ENCODE measurements around the gene GPR25.

The GPR25 gene

DNA sequence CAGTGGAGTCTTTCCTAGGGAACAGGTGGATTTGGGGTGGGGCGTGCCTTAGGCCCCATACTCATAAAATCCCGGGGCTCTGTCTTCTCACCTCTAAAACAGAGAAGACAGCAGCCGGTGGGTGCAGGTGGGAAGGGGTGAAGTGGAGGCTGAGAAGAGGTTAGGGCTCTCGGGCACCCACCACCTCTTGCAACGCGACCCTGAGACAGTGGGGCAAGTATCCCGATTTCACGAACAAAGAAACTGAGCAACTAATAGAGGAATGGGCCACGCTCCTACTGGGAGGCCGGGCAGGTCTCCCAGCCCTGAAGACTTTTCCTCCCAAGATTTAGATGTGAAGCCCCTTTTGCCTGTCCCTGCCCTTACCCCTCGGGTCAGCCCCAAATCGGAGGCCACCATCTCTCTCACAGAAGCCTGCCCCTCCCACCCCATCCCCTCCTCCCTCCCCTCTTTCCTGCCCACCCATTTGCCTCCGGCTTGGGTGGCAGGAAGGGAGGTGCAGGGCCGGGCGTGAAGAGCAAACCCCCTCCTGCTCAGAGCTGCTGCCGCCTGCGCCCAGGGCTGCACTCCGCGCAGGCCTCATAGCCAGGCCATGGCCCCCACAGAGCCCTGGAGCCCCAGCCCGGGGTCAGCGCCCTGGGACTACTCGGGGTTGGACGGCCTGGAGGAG lies at the start of gene GPR25:
GPR25 (plus strand) TSS at position 536 of the 670 bp plus-strand sequence; CDS start at position 593, 57 bp downstream.
- DNase-seq (ENCODE audit: low read depth): no peak

DNA sequence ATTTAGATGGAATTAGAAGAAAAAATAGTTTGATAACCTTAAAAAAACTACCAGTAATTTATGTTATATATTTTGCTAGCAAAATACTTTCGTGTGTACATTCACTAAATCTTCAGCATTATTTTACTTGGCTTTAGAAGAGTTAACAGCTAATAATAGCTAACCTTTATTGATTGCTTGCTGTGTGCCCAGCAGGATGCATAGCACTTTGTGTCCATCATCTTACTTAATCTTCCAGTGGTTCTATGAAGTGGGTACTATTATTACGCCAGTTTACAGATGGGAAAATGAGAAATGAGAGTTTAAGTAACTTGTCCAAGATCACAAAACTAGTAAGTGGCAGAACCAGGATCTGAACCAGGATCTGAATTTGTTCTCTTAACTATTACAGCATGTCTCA lies 41.7 kb upstream of the GPR25 start:
- DNase-seq (ENCODE audit: low read depth): no peak

DNA sequence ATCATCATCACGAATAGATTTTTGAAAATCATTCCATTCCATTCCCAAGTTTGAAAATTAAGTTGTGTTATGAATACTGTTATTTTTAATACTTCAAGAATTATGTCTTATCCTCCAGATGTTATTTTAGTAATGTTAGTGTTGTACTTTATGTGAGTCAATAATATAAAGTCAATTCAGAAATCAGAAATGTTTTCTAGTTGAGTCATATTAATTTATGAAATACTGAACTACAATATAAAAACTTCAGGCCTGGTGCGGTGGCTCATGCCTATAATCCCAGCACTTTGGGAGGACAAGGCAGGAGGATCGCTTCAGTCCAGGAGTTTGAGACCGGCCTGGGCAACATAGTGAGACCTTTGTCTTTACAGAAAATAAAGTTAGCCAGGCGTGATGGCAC lies 38.4 kb upstream of the GPR25 start:
- DNase-seq (ENCODE audit: low read depth): no peak

DNA sequence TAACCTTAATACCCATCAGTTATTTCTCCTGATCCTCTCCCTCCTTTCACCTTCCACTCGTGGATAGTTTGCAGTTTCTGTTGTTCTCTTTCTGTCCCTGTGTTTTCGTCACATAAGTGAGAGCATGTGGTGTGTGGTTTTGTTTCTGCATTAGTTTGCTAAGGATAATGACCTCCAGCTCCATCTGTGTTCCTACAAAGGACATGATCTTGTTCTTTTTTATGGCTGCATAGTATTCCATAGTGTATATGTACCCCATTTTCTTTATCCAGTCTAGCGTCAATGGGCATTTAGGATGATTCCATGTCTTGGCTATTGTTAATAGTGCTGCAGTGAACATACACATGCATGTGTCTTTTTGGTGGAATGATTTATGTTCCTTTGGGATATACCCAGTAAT lies 36.6 kb upstream of the GPR25 start:
- DNase-seq (ENCODE audit: low read depth): no peak

DNA sequence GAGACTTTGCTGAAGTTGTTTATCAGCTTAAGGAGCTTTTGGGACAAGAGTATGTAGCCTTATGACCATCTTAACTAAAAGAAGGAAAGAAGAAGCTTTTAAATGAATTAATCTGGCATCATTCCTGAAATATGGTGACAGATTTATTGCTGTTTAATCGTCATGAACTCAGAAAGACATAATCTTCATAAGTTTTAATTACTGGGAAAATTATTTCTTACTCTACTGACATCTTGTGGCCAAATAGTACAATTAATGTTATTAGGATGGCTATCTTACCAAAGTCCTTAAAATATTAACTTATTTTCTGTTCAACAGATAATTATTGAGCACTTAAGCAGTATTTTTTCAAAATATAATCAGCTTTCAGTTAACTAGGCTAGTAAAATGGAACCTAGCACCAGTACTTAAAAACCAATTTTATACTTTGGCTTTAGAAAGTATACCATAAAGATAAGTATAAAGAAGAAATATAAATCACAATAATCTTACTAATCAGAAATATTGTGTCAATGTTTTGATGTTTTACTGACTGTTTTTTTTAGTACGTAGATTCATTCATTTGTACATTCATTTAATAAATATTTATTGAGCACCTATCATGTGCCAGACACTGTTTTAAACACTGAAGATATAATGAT lies 34.7 kb upstream of the GPR25 start:
- DNase-seq (ENCODE audit: low read depth): no peak

- DNase-seq (ENCODE audit: low read depth): no peak
Measured at GRCh38 chr1:200838676-200839445, 33.9 kb upstream of the GPR25 start.

GRCh38 chr1:200845360-200845759 lies 27.4 kb upstream of the GPR25 start:
- DNase-seq (ENCODE audit: low read depth): no peak

DNA sequence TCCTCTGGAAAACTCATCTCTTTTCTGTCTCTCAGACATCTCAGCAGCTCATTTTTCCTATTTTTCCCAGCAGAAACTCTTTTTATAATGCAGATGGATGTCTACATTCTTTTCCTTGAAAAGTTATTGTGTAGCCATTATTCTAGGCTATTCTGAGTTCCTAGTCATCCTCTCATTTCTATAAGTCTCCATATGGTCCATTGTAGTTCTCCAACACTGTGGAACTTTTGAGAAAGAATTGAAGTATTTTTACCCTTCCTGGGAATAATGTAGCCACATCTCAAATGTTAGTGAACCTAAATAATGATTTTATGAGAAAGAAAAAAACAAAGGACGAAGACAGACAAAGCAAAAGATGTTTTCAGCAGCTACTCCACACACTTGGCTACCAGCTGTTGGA lies 26.4 kb upstream of the GPR25 start:
- no peak for DNase-seq (ENCODE audit: low read depth)

- DNase-seq (ENCODE audit: low read depth): no peak
Measured at GRCh38 chr1:200849430-200849829, 23.4 kb upstream of the GPR25 start.

GRCh38 chr1:200850554-200850953 lies 22.2 kb upstream of the GPR25 start:
- no peak for DNase-seq (ENCODE audit: low read depth)

- DNase-seq (ENCODE audit: low read depth): no peak
Measured at GRCh38 chr1:200856716-200857357, 15.9 kb upstream of the GPR25 start.

DNA sequence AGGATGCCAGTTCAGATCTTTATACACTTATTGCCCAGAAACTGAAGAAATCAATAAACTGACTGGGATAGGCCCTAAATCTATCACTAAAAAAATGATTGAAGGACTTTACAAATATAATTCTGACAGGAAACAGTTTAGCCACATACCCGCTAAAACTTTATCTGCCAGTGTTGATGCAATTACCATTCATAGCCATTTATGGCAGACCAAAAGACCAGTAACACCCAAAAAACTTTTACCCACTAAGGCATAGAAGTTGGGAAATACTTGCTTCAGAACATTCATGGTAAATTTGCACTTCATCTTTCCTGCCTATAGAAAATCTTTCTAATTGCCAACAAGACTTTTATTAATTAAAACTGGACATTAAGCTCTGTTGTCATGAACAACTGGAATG lies 15.0 kb upstream of the GPR25 start:
- no peak for DNase-seq (ENCODE audit: low read depth)

GRCh38 chr1:200861937-200862647 lies 10.7 kb upstream of the GPR25 start:
- no peak for DNase-seq (ENCODE audit: low read depth)

- DNase-seq (ENCODE audit: low read depth): no peak
Measured at GRCh38 chr1:200862713-200863415, 9.9 kb upstream of the GPR25 start.

DNA sequence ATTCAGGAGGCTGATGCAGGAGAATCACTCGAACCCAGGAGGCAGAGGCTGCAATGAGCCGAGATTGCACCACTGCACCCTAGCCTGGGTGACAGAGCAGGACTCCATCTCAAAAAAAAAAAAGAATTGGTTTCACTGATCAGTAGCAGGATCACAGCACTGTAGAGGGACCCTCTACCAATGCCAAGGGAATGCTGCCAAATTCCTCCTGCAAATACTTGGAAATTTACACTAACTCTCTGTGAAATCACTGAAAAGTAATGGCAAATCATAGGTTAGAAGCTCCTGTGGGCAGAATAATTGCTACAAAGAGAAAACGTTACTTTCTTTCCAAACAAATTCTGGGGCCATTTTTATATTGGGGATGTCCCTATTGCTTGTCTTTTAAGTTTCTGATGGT lies 6.7 kb upstream of the GPR25 start:
- no peak for DNase-seq (ENCODE audit: low read depth)

DNA sequence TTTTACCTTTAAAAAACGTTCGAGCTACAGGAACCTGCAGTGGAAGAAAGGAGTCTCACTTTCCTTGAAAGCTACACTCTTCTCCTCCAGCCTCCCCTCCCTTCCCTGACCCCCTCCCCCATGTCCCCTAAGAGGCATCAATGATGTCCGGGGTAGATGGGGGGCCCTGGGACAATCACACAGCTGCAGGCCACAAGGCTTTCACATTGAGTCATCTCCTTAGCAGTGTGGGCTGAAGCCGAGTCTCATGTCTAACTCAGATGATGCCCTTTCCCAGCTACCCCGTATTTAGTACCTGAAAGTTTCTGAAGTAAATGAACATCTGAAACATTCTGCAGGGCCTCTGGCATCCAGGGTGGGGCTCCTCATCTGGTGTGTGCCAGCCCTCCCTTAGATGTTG lies 6.3 kb upstream of the GPR25 start:
- DNase-seq (ENCODE audit: low read depth): no peak

DNA sequence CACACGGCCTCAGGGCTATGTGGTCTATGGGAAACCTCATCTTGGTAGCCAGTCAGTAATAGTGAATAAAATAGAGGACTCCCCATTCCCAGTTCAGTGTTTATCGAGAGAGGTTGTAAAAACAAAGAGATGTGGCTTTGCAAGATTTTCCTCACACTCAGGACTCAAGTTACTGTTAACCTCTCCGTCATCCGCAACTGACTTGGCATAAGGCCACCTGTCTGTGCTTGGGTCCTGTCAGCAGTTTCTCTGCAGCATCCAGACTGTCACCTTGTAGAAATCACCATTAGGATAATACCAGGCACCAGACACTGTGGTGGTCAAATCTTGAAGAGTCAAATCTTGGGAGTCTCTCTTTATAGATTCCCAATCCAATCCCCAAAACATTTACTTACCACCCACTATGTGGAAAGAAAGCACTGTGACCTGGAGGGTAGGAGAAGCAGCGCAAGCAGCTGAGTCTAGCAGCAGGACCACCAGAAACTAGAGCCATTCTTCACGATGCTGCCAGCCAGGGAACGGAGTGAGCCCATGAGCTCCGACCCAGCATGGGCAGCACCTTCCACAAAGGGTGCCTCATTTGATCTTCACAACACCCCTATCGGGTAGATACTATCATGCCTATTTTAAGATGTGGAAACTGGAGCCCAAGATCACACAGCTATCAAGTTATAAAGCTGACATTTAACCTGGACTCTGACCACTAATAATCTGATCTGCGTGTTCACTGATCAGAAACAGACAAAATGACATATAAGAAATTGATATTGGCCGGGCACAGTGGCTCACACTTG lies 5.6 kb upstream of the GPR25 start:
- DNase-seq (ENCODE audit: low read depth): no peak

- DNase-seq (ENCODE audit: low read depth): no peak
Measured at GRCh38 chr1:200869376-200869752, 3.4 kb upstream of the GPR25 start.

DNA sequence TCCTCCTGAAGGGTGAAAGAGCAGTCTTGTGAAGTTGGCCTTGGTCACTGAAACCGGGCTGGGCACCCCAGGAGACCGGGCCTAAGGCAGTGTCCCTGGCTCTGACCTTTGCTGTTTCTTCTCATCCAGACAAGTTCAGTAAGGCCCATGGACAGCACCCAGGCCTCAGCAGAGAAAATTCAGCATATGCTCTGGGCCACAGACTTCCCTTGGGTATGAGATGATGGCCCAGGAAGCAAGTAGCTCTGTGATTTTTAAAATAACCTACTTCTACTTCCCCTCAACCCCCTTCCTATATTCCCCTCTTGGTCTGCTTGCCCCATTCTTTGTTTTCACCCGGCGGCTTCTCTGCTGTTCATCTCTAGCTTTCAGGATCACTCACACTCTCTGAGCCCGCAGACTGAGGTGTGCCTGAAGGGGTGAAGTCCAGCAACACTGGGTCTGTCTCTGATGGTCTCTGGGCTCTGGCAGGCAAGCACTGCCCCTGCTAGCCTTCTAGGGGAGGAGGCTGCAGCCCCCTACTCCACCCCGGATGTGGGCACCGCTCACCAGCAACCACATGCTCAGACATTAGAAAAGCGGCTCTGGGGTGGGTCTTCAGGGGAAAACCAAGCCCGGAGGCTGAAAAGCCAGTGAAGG lies 2.9 kb upstream of the GPR25 start:
- DNase-seq (ENCODE audit: low read depth): no peak

DNA sequence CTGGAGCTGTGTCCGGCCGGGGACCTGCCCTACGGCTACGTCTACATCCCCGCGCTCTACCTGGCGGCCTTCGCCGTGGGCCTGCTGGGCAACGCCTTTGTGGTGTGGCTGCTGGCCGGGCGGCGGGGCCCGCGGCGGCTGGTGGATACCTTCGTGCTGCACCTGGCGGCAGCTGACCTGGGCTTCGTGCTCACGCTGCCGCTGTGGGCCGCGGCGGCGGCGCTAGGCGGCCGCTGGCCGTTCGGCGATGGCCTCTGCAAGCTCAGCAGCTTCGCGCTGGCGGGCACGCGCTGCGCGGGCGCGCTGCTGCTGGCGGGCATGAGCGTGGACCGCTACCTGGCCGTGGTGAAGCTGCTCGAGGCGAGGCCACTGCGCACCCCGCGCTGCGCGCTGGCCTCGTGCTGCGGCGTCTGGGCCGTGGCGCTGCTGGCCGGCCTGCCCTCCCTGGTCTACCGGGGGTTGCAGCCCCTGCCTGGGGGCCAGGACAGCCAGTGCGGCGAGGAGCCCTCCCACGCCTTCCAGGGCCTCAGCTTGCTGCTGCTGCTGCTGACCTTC lies 412 bp downstream of the GPR25 start:
- DNase-seq (ENCODE audit: low read depth): no peak
